K562 (cell line): Measurements from ENCODE around the gene RAI1. TPM values are rescaled to one million over a fixed set of nuclear protein-coding genes. Genes with fewer than 3 reads are reported as not detected.
A peak's percentile ranks its signal among the peaks of the same experiment; 100 is the strongest.

Experiments used
- ELF1 ChIP-seq: fragments of 200-800 bp; sonication (Bioruptor generic); IDR thresholded peaks from 2 replicates; pipeline ENCODE4 v1.6.1; 2016; ENCODE audit warnings: missing genetic modification characterization, missing compliant biosample characterization
- JUND ChIP-seq, 2 experiments: IDR thresholded peaks; 2 replicates in 1 of 2; 3 replicates in 1 of 2; pipeline ENCODE4 v1.6.1; 2011; ENCODE audit warnings: borderline replicate concordance in 2 of 2, low read depth in 2 of 2, low read length in 2 of 2, improper control_type of control experiment in 1 of 2, missing biosample characterization in 1 of 2, missing genetic modification characterization in 1 of 2, missing genetic modification reagents in 1 of 2
- MXI1 ChIP-seq: IDR thresholded peaks from 2 replicates; pipeline ENCODE4 v1.6.1; 2011; ENCODE audit warnings: low read depth, mild to moderate bottlenecking, improper control_type of control experiment, low read length
- NEUROD1 ChIP-seq: fragments of 150-350 bp; IDR thresholded peaks from 2 replicates; pipeline ENCODE4 v1.6.1; 2014; ENCODE audit warnings: borderline replicate concordance, low read length, low read depth; ENCODE audit not compliant: partially characterized antibody
- PML ChIP-seq: IDR thresholded peaks from 2 replicates; pipeline ENCODE4 v1.6.1; 2012; ENCODE audit warnings: low read length, inconsistent platforms
- RNF219 ChIP-seq: fragments of 250-450 bp; sonication (Bioruptor Pico); IDR thresholded peaks from 2 replicates; pipeline ENCODE4 v1.5.0; 2022; ENCODE audit warnings: mild to moderate bottlenecking
- TSC22D4 ChIP-seq: fragments of 450-650 bp; IDR thresholded peaks from 2 replicates; pipeline ENCODE4 v1.6.1; 2016; ENCODE audit warnings: missing genetic modification characterization, missing biosample characterization, control low read depth
- polyA plus RNA-seq, 8 experiments: library from polyadenylated mRNA; depleted of rRNA in 4 of 8; stranded (reverse) in 5 of 8; unstranded in 3 of 8; fragments of >200 nt; fragmentation: Nextera tagmentation in 2 of 8; fragmentation: Illumina TruSeq in 1 of 8; extraction: Ambion mirVana in 2 of 8; extraction: Trizol in 1 of 8; gene quantifications; 2 replicates each; pipeline versions ENCODE4 v1.2.1 to v1.2.3, GENCODE V29; 2011 to 2014; ENCODE audit warnings: inconsistent platforms in 1 of 8, missing spikeins in 1 of 8
- total RNA-seq, 7 experiments: library from RNA; depleted of rRNA in 6 of 7; stranded (reverse); fragments of >200 nt in 6 of 7; fragmentation: Illumina TruSeq in 2 of 7; extraction: Trizol in 2 of 7; gene quantifications; 2 replicates each; pipeline versions ENCODE4 v1.2.1 to v1.2.3, GENCODE V29; 2011 to 2021; ENCODE audit warnings: low replicate concordance in 1 of 7
- TF ChIP-seq, protein P1 (sequence below), 2 experiments: fragments of 450-650 bp; IDR thresholded peaks; 2 replicates each; pipeline ENCODE4 v1.6.1; 2018; ENCODE audit warnings: mild to moderate bottlenecking in 2 of 2, low read depth in 1 of 2; ENCODE audit not compliant: partially characterized antibody in 2 of 2
- TF ChIP-seq, protein P2 (sequence below), 3 experiments: fragments of 200-800 bp in 1 of 3; fragments of 250-450 bp in 1 of 3; fragments of 450-650 bp in 1 of 3; sonication (Bioruptor Pico) in 1 of 3; sonication (Bioruptor generic) in 1 of 3; formaldehyde crosslinking in 1 of 3; IDR thresholded peaks; 2 replicates each; pipeline versions ENCODE4 v1.6.1 to v1.8.0; 2016 to 2022; ENCODE audit warnings: mild to moderate bottlenecking in 2 of 3, missing genetic modification characterization in 2 of 3, missing compliant biosample characterization in 1 of 3, moderate library complexity in 1 of 3

RAI1 gene
- total and polyA plus RNA-seq, 9 of the 15 experiments (the other 6 are each of a cell fraction or from before 2014, with no cell fraction given), result 0.68 to 19.9 (median 5.5) TPM

GRCh38 chr17:17839791-17840707, 158.8 kb downstream of the RAI1 start (continued):
- TF ChIP-seq, protein P1, sequence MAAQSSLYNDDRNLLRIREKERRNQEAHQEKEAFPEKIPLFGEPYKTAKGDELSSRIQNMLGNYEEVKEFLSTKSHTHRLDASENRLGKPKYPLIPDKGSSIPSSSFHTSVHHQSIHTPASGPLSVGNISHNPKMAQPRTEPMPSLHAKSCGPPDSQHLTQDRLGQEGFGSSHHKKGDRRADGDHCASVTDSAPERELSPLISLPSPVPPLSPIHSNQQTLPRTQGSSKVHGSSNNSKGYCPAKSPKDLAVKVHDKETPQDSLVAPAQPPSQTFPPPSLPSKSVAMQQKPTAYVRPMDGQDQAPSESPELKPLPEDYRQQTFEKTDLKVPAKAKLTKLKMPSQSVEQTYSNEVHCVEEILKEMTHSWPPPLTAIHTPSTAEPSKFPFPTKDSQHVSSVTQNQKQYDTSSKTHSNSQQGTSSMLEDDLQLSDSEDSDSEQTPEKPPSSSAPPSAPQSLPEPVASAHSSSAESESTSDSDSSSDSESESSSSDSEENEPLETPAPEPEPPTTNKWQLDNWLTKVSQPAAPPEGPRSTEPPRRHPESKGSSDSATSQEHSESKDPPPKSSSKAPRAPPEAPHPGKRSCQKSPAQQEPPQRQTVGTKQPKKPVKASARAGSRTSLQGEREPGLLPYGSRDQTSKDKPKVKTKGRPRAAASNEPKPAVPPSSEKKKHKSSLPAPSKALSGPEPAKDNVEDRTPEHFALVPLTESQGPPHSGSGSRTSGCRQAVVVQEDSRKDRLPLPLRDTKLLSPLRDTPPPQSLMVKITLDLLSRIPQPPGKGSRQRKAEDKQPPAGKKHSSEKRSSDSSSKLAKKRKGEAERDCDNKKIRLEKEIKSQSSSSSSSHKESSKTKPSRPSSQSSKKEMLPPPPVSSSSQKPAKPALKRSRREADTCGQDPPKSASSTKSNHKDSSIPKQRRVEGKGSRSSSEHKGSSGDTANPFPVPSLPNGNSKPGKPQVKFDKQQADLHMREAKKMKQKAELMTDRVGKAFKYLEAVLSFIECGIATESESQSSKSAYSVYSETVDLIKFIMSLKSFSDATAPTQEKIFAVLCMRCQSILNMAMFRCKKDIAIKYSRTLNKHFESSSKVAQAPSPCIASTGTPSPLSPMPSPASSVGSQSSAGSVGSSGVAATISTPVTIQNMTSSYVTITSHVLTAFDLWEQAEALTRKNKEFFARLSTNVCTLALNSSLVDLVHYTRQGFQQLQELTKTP (IDR thresholded peaks at IDR 0.05; ENCODE audit: low read depth in 1 of 2, partially characterized antibody in 2 of 2), result peak in 1 of 2 experiments; percentile 56
- TF ChIP-seq RNF219 (CRISPR knock-in tag) (no peak), NEUROD1 (peak; percentile 63), JUND (IDR thresholded peaks at IDR 0.05; ENCODE audit: borderline replicate concordance, low read depth, low read length) (0 out of 2 replicates have a peak, but pooled peaks have one; percentile 44), JUND (tag; IDR thresholded peaks at IDR 0.05; ENCODE audit: borderline replicate concordance, low read depth, low read length) (no peak; the same call in 2 of the 3 replicates), ELF1 (tag) (peak; percentile 40; the same call in 1 of the 2 replicates), PML (0 out of 2 replicates have a peak, but pooled peaks have one; percentile 2), TSC22D4 (tag) (no peak), MXI1 (no peak)
- TF ChIP-seq, protein P2, sequence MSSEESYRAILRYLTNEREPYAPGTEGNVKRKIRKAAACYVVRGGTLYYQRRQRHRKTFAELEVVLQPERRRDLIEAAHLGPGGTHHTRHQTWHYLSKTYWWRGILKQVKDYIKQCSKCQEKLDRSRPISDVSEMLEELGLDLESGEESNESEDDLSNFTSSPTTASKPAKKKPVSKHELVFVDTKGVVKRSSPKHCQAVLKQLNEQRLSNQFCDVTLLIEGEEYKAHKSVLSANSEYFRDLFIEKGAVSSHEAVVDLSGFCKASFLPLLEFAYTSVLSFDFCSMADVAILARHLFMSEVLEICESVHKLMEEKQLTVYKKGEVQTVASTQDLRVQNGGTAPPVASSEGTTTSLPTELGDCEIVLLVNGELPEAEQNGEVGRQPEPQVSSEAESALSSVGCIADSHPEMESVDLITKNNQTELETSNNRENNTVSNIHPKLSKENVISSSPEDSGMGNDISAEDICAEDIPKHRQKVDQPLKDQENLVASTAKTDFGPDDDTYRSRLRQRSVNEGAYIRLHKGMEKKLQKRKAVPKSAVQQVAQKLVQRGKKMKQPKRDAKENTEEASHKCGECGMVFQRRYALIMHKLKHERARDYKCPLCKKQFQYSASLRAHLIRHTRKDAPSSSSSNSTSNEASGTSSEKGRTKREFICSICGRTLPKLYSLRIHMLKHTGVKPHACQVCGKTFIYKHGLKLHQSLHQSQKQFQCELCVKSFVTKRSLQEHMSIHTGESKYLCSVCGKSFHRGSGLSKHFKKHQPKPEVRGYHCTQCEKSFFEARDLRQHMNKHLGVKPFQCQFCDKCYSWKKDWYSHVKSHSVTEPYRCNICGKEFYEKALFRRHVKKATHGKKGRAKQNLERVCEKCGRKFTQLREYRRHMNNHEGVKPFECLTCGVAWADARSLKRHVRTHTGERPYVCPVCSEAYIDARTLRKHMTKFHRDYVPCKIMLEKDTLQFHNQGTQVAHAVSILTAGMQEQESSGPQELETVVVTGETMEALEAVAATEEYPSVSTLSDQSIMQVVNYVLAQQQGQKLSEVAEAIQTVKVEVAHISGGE (CRISPR knock-in tag; IDR thresholded peaks at IDR 0.05), result peak in 2 of 3 experiments; percentile 25 to 58; a peak in 2 of 6 replicates
